Psoas muscle (tissue), 8 donors: ENCODE data around the gene CDR2L. TPM values are rescaled to one million over a fixed set of nuclear protein-coding genes. Genes with fewer than 3 reads are reported as not detected.

Source experiments
- ATAC-seq, 4 donors: fragments of 200-7000 bp; cut with Tn5 transposase; one replicate each; pipeline ENCODE4 v1.9.1; 2020; ENCODE audit warnings: moderate library complexity in 3 of 4, mild to moderate bottlenecking in 2 of 4
- DNase-seq, 2 donors: peaks; one replicate each; pipeline ENCODE4 v3.0.0-alpha.2; 2020
- H3K27ac ChIP-seq: fragments of 200-600 bp; one replicate; pipeline ENCODE4 v1.8.0; 2022
- H3K27me3 ChIP-seq, 3 donors: fragments of 200-600 bp in 1 of 3; one replicate each; pipeline versions ENCODE4 v1.6.1 to v1.8.0; 2013 to 2022; ENCODE audit warnings: low read length in 2 of 3, mild to moderate bottlenecking in 2 of 3, moderate library complexity in 1 of 3; ENCODE audit not compliant: insufficient read depth in 3 of 3
- H3K36me3 ChIP-seq, 2 donors: fragments of 200-600 bp in 1 of 2; one replicate each; pipeline versions ENCODE4 v1.6.1 to v1.8.0; 2013 to 2022; ENCODE audit warnings: low read depth in 1 of 2, mild to moderate bottlenecking in 1 of 2, moderate library complexity in 1 of 2; ENCODE audit not compliant: insufficient read depth in 1 of 2
- H3K4me1 ChIP-seq: fragments of 200-600 bp; one replicate; pipeline ENCODE4 v1.8.0; 2022
- H3K4me3 ChIP-seq: fragments of 200-600 bp; one replicate; pipeline ENCODE4 v1.8.0; 2022; ENCODE audit warnings: mild to moderate bottlenecking
- H3K9me3 ChIP-seq: fragments of 200-600 bp; one replicate; pipeline ENCODE4 v1.8.0; 2022
- CTCF ChIP-seq: fragments of 200-600 bp; IDR thresholded peaks from one replicate; pipeline ENCODE4 v1.8.0; 2022; ENCODE audit warnings: antibody characterized with exemption
- WGBS, 3 donors: extraction: QIAGEN DNeasy Blood & Tissue Kit; methylation state at CpG; one replicate each; pipeline versions ENCODE4 v1.1.6 to v1.1.7; 2013; 5-methylcytosine and 5-hydroxymethylcytosine counted together
- intact Hi-C, 2 donors: fragments of 100-400 bp; cut with DNase I; formaldehyde crosslinking; loops; one replicate each; pipeline versions ENCODE4 v1.11.0 to v1.14.2; 2022
- polyA plus RNA-seq, 3 donors: library from polyadenylated mRNA; stranded (reverse); fragments of 200-250 nt; gene quantifications; one replicate each; pipeline ENCODE4 v1.2.3, GENCODE V29; 2013
- total RNA-seq, 4 donors: library from RNA; stranded (reverse); fragmentation: NEBNext Ultra II Directional in 2 of 4; extraction: Animal tissue kit (Norgen Biotek cat#: 25700) in 2 of 4; gene quantifications; one replicate each; pipeline versions ENCODE4 v1.2.1 to v1.2.4, GENCODE V29; 2021 to 2023
- donor health status: healthy with polysubstance abuse.
- donor health status: DM: no; HTN: no; CAD: no; lungs with moderate emphysema.
- donor health status: Bipolar disorder and iron deficiency.
- donor health status: healthy.
- donor health status: DM: yes; HTN: yes; CAD: no.
- donor health status: DM: no; HTN: no; CAD: no.
- donor health status: DM: no; HTN: no; CAD: no.
- donor health status: DM: yes; HTN: yes; CAD: no.

CDR2L gene
- total and polyA plus RNA-seq, 7 donors, result 1.3 to 3.4 (median 1.7) TPM

GRCh38 chr17:74943808-74944522 lies 43.5 kb upstream of the CDR2L start:
- H3K36me3 ChIP-seq, result no peaks in the 10 kb centered on the region
- no peak for DNase-seq
- peaks cover 0 to 60% (median 2%) of the 10 kb centered on the region in 3 donors for H3K27me3 ChIP-seq
- WGBS, 3 donors, result 49 to 57% (median 56%) methylated on average over 13 of the region's 13 CpGs
- no peak for ATAC-seq
- TF ChIP-seq CTCF, result no peak
- no peaks in the 10 kb centered on the region for H3K9me3 ChIP-seq
- no peak overlapping the region for H3K4me3 ChIP-seq
- no peaks in the 10 kb centered on the region for H3K4me1 ChIP-seq
- no peak overlapping the region for H3K27ac ChIP-seq
- intact Hi-C loops, result no loop called here

DNA sequence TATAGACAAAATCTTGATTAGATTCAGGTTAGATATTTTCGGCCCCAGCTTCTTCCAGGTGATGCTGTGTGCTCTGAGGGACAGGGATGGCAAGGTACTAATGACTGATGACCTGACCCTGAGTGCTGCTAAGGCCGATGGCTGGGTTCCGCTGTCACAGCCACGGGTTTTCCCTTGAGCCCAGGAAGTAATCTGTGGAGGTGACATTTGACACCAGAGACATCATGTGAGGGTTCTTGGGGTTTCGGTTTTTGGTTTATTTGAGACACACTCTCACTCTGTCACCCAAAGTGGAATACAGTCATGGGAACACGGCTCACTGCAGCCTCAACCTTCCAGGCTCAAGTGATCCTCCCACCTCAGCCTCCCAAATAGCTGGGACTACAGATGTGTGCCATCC lies 41.9 kb upstream of the CDR2L start:
- ATAC-seq (no peak), DNase-seq (no peak)
- Histone ChIP-seq H3K27me3 (peaks cover 0 to 59% (median 5%) of the 10 kb centered on the region in 3 donors), H3K36me3 (no peaks in the 10 kb centered on the region), H3K27ac (no peak overlapping the region), H3K4me1 (no peaks in the 10 kb centered on the region), H3K4me3 (no peak overlapping the region), H3K9me3 (no peaks in the 10 kb centered on the region)
- intact Hi-C loops, result no loop called here
- 25 to 34% (median 26%) methylated on average over 6 of the region's 6 CpGs for WGBS, 3 donors
- TF ChIP-seq CTCF, result no peak

GRCh38 chr17:74946641-74947040 lies 40.8 kb upstream of the CDR2L start:
- Histone ChIP-seq H3K36me3 (no peaks in the 10 kb centered on the region), H3K27ac (no peak overlapping the region), H3K4me1 (no peaks in the 10 kb centered on the region), H3K9me3 (no peaks in the 10 kb centered on the region), H3K27me3 (peaks cover 0 to 67% (median 9%) of the 10 kb centered on the region in 3 donors), H3K4me3 (no peak overlapping the region)
- 81 to 86% (median 85%) methylated on average over 14 of the region's 14 CpGs for WGBS, 3 donors
- no peak for DNase-seq
- no peak for ATAC-seq
- intact Hi-C loops, result no loop called here
- TF ChIP-seq CTCF, result no peak

DNA sequence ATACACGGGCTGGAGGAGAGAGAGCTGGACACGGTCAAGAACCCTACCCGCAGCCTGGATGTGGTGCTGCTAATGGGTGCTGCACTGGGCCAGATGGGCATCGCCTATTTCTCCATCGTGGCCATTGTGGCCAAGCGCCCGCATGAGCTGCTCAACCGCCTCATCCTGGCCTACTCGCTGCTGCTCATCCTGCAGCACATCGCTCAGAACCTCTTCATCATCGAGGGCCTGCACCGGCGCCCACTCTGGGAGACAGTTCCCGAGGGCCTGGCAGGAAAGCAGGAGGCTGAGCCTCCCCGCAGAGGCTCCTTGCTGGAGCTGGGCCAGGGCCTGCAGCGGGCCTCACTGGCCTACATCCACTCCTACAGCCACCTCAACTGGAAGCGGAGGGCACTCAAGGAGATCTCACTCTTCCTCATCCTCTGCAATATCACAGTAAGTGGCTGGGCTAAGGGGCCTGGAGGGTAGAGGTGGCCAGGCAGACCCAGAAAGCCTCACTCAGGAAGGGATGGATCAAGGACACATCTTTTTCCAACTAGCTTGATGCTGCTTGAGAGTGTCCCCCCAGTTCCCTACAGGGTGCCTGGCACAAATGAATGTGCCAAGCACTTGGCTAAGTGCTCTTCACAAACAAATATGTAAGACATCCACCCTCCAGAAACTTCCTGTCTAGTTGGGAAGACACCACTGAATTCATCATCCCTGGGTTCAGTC lies 40.2 kb upstream of the CDR2L start:
- Histone ChIP-seq H3K36me3 (no peaks in the 10 kb centered on the region), H3K4me1 (no peaks in the 10 kb centered on the region), H3K9me3 (no peaks in the 10 kb centered on the region), H3K27me3 (peaks cover 0 to 67% (median 9%) of the 10 kb centered on the region in 3 donors), H3K27ac (no peak overlapping the region), H3K4me3 (no peak overlapping the region)
- 87 to 92% (median 88%) methylated on average over 17 of the region's 17 CpGs for WGBS, 3 donors
- intact Hi-C loops, result no loop called here
- DNase-seq, result no peak
- ATAC-seq, result no peak
- TF ChIP-seq CTCF, result no peak
